CD4-positive, alpha-beta T cell treated with Interleukin-1 beta for 1 hour (primary cell): ENCODE data around the gene KDM1A.

Source experiments
- DNase-seq, 2 donors: peaks; one replicate each; pipeline ENCODE4 v3.0.0-alpha.2; 2020 to 2022

KDM1A gene

GRCh38 chr1:23114424-23115079 is 95.3 kb downstream of the KDM1A start:
- peak in 1 of 2 donors; percentile 18 for DNase-seq

GRCh38 chr1:23116216-23116836 is 97.1 kb downstream of the KDM1A start:
- DNase-seq: no peak

- no peak for DNase-seq
These were observed 97.8 kb downstream of the KDM1A start for GRCh38 chr1:23116921-23117699.

GRCh38 chr1:23118407-23118806 is 99.1 kb downstream of the KDM1A start:
- DNase-seq: no peak

- peak; percentile 70 to 79 for DNase-seq
These were observed 99.9 kb downstream of the KDM1A start for GRCh38 chr1:23118957-23119792.

GRCh38 chr1:23120383-23120782 is 101.1 kb downstream of the KDM1A start:
- no peak for DNase-seq

- DNase-seq: no peak
These were observed 102.9 kb downstream of the KDM1A start for GRCh38 chr1:23122023-23122748.

GRCh38 chr1:23122796-23123195 is 103.5 kb downstream of the KDM1A start:
- no peak for DNase-seq

- DNase-seq: no peak
These were observed 104.3 kb downstream of the KDM1A start for GRCh38 chr1:23123528-23123927.

GRCh38 chr1:23124259-23125026 is 105.2 kb downstream of the KDM1A start:
- DNase-seq: no peak

- DNase-seq: no peak
These were observed 106.2 kb downstream of the KDM1A start for GRCh38 chr1:23125489-23125888.

- no peak for DNase-seq
These were observed 106.9 kb downstream of the KDM1A start for GRCh38 chr1:23126200-23126599.

- no peak for DNase-seq
These were observed 107.5 kb downstream of the KDM1A start for GRCh38 chr1:23126801-23127200.

GRCh38 chr1:23129846-23130245 is 110.6 kb downstream of the KDM1A start:
- no peak for DNase-seq

- no peak for DNase-seq
These were observed 112.8 kb downstream of the KDM1A start for GRCh38 chr1:23132033-23132432.
